GM21360 (cell line): ENCODE measurements around the gene MTX1.
"Not testable (repeated sequence)": the region's sequence is repeated elsewhere in the genome, so short reads cannot be mapped to it uniquely, and the experiment has no call there.

Experiments
- ATAC-seq: cut with Tn5 transposase; IDR thresholded peaks from one replicate; pipeline ENCODE4 v1.9.1; 2021; ENCODE audit warnings: mild to moderate bottlenecking, moderate library complexity; ENCODE audit not compliant: unreplicated experiment

The MTX1 gene

GRCh38 chr1:155232001-155232978, 23.8 kb downstream of the MTX1 start:
- not testable (repeated sequence) for ATAC-seq

- ATAC-seq, result not testable (repeated sequence)
These were observed 25.0 kb downstream of the MTX1 start for GRCh38 chr1:155233502-155233901.

GRCh38 chr1:155235375-155235774, 26.9 kb downstream of the MTX1 start:
- ATAC-seq, result not testable (repeated sequence)

GRCh38 chr1:155236451-155236850, 28.0 kb downstream of the MTX1 start:
- ATAC-seq, result no peak

GRCh38 chr1:155241069-155241679, 32.7 kb downstream of the MTX1 start:
- ATAC-seq, result no peak

- ATAC-seq, result no peak
These were observed 33.4 kb downstream of the MTX1 start for GRCh38 chr1:155241841-155242264.

- no peak for ATAC-seq
These were observed 34.4 kb downstream of the MTX1 start for GRCh38 chr1:155242805-155243358.

- ATAC-seq, result peak; percentile 77
These were observed 36.1 kb downstream of the MTX1 start for GRCh38 chr1:155244368-155245162.

GRCh38 chr1:155245163-155245524, 36.6 kb downstream of the MTX1 start:
- no peak for ATAC-seq

- ATAC-seq, result not testable (repeated sequence)
These were observed 38.3 kb downstream of the MTX1 start for GRCh38 chr1:155246796-155247195.

- no peak for ATAC-seq
These were observed 39.4 kb downstream of the MTX1 start for GRCh38 chr1:155247667-155248553.

GRCh38 chr1:155250246-155250632, 41.7 kb downstream of the MTX1 start:
- peak; percentile 16 for ATAC-seq

GRCh38 chr1:155250633-155251449, 42.3 kb downstream of the MTX1 start:
- ATAC-seq, result peak; percentile 66

- ATAC-seq, result no peak
These were observed 43.1 kb downstream of the MTX1 start for GRCh38 chr1:155251566-155251965.

- ATAC-seq, result no peak
These were observed 44.7 kb downstream of the MTX1 start for GRCh38 chr1:155253208-155253607.

- ATAC-seq, result no peak
These were observed 45.3 kb downstream of the MTX1 start for GRCh38 chr1:155253797-155254196.

GRCh38 chr1:155254228-155254713, 45.8 kb downstream of the MTX1 start:
- ATAC-seq, result no peak

GRCh38 chr1:155254714-155255242, 46.3 kb downstream of the MTX1 start:
- ATAC-seq, result no peak
